Measurements from ENCODE around the gene CLDN4. TPM values are rescaled to one million over a fixed set of nuclear protein-coding genes. Genes with fewer than 3 reads are reported as not detected.

The CLDN4 gene
- total RNA-seq, 4 donors from 2014 or later = 0.68 to 3.5 (median 1.3) TPM; not detected in 1

DNA sequence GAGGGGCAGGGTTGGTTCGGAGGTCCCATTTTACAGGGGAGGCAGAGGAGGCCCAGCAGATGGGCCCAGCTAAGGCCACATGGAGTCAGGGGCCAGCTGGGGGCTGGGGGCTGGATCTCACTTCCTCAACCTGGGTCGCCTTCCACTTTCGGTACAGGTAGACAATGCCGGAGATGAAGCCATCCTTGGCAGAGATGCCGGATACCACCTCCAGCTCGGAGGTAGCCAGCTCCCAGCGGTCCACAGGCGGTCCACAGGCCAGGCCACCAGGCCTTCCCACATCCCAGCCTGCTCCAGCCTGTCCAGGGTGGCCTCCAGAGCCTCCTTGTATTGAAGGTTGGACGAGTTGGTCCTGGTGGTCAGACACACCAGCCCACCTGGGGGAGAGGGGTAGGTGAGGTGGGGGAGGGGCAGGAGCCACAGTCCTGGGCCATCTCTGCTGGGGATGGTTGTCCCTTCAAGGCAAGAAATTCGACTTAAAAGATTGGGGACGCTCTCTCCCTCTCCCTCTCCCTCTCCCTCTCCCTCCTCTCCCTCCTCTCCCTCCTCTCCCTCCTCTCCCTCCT lies 3.9 kb downstream of the CLDN4 start:
- TF ChIP-seq, protein P1, sequence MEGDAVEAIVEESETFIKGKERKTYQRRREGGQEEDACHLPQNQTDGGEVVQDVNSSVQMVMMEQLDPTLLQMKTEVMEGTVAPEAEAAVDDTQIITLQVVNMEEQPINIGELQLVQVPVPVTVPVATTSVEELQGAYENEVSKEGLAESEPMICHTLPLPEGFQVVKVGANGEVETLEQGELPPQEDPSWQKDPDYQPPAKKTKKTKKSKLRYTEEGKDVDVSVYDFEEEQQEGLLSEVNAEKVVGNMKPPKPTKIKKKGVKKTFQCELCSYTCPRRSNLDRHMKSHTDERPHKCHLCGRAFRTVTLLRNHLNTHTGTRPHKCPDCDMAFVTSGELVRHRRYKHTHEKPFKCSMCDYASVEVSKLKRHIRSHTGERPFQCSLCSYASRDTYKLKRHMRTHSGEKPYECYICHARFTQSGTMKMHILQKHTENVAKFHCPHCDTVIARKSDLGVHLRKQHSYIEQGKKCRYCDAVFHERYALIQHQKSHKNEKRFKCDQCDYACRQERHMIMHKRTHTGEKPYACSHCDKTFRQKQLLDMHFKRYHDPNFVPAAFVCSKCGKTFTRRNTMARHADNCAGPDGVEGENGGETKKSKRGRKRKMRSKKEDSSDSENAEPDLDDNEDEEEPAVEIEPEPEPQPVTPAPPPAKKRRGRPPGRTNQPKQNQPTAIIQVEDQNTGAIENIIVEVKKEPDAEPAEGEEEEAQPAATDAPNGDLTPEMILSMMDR (IDR thresholded peaks at IDR 0.05; ENCODE audit: low read depth) = no peak

DNA sequence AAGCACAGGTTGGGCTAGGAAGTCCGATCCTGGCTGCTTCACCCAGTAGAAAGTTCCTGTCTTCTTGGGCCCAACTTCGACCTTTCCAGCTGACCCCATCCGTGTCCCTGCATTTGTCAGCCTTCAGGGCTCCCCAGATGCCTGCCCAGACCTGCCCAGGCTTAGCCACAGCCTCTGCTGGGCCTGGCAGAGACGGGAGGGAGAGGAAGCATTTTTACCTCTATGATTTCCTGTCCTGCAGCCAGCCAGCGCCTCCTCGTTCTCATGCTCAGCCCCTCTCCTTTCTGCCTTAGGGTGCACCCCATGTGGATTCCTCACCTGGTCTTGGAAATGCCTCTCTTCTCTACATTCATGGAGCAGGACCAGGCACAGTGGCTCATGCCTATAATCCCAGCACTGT lies 7.8 kb downstream of the CLDN4 start:
- TF ChIP-seq, protein P1 (IDR thresholded peaks at IDR 0.05; ENCODE audit: low read depth) = no peak

DNA sequence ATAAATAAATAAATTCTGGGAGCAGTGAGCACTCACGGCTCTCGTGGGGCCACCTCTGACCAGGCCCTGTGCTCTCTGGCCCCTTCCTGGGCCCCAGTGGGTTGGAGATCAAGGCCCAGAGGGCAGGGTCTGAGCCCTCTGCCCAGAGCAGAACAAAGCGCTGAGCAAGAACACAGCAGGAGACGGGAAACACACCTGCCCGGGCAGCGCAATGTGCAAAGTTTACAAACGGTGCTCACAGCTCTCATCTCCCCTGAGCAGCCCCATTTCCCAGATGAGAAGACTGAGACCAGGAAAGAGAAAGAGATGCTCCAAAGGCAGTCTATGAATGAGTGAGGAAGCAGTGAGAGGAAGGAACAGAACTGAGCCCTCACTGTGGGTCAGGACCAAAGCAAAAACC lies 8.5 kb downstream of the CLDN4 start:
- TF ChIP-seq, protein P1 (IDR thresholded peaks at IDR 0.05; ENCODE audit: low read depth) = no peak

DNA sequence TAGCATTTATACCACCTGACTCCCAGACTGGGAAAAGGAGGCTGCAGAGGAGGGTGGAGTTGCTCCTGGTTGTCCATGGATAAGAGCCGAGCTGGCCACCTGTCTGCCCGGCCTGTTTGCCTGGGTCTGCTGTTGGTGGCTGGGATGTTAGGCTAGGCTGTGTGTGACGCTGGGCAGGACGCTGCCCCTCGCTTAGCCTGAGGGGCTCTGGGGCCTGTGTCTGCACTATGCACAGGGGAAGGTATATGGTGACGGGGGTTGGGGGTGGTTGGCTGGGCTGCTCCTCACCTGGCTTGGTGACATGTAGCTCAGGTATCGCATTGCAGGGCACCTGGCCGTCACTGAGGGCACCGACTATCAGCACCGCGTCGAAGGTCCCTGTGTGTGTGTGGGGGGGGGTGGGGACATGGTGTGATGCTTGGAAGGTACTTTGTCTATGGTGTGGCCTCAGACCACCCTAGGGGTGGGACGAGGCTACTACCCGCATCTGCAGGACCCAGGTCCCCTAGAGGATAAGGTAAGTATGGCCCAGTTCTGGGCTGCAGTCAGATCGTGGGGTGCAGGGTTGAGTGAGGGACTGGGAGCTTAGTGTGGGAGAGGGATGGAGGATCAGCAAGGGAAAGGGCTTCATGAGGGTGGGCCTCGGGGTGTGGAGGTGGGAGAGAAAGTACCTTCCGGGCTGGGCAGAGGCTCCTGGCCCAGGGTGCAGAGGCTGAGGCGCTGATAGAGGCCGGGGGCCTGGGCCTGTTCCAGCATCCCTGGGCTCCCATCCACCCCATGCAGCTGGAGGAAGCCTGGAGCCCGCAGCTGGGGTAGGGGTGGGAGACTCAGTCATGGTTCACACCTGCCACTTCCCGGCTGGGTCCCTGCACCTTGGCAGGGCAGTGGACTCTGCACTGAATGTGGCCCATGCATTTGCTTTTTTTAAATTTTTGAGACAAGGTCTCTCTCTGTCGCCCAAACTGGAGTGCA lies 9.2 kb downstream of the CLDN4 start:
- TF ChIP-seq, protein P1 (IDR thresholded peaks at IDR 0.05; ENCODE audit: low read depth) = no peak

DNA sequence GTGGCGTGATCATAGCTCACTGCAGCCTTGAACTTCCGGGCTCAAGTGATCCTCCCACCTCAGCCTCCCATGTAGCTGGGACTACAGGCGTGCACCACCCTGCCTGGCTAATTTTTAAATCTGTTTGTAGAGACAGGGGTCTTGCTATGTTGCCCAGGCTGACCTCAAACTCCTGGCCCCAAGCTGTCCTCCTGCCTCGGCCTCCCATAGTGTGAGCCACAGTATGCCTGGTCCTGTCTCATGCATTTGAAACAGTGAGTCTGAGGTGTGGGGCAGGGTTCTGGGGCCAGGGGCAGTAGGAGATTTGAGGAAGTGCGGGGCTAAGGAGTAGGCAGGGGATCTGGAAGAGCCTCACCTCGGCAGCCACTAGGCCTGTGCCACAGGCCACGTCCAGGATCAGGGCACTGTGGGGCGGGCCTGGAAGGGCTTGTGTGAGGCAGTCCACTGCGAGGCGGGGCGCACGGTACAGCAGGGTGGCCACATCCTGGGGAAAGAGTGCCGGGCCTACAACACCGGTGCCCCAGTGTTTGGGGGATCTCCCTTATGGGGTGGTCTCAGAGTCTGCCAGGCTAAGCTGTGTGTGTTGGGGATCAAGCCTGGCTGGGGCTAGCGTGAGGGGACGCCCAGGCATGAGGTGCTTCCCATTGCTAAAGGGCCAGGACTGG lies 10.1 kb downstream of the CLDN4 start:
- TF ChIP-seq, protein P1 (IDR thresholded peaks at IDR 0.05; ENCODE audit: low read depth) = no peak

DNA sequence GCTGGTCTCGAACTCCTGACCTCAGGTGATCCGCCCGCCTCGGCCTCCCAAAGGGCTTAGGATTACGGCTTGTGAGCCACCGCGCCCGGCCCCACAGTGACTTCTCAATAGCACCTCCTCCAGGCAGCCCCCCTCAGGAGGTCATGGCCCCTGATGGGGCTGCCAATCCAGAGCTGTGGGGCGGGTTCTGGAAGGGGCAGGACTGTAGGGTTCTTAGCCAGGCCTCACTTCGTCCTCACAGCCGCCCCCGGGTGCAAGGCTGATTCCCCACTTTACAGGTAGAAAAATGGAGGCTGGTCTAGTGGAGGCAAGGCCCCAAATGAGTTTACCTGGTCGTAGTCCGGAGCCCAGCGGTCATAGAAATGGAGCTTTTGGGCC lies 10.9 kb downstream of the CLDN4 start:
- TF ChIP-seq, protein P1 (IDR thresholded peaks at IDR 0.05; ENCODE audit: low read depth) = no peak
